ENCODE results near the gene HS3ST1.
"Not testable (repeated sequence)": the region's sequence is repeated elsewhere in the genome, so short reads cannot be mapped to it uniquely, and the experiment has no call there.

Gene HS3ST1

DNA sequence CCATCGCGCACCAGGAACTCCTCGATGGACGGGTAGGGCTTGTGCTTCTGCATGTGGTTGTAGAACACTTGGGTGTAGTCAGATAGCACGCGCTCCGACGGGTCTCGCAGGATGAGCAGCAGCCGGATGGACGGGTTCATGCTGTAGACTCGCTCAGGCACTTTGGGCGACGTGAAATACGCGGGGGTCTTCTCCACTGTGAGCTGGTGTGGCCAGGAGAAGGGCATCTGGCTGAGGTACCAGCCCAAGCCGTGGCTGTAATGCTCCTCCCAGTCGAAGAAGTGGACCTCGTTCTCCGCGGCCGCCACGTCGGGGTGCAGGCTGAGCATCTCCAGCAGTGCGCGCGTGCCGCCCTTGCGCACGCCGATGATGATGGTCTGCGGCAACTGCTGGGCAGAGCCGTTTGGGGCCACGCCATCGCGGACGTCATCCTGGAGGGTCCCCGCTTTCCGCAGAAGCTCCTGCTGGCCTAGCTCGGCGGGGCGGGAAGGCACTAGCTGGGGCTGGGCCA is 29.2 kb downstream of the HS3ST1 start:
- no peak for FAIRE-seq

DNA sequence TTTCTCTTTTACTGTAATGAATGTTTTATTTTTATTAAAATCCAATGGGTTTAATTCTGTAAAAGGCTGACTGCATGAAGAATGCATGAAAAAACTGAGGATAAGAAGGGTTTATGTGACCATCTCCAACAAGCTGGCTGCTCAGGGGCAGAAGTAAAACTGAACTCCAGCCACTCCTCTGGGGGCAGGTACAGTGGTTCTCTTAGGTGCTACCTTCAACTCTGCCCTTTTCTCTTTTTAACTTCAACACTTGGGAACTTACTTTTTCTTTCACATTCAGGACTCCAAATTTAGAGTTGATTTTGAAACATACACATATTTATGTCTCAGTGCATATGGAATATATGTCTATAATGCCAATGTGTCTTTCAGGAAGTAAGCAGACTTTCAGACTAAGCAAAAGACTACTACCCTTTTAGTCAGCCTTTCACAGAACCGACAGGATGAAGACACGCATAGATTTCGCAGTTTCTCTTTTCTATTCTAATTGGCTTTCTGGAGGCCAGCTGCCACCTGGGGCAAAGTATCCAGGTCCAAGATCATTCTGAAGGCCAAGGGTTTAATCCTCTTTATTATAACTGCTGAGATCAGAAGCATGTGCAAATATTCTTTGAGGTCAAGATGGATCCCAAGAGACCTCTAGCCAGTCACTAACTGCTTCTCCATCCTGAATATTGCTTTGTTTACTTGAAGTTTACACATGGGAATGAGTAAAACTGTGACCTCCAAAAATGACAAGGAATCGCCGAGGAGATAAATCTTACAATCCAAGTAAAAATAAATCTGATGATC is 30.7 kb downstream of the HS3ST1 start:
- no peak for FAIRE-seq

DNA sequence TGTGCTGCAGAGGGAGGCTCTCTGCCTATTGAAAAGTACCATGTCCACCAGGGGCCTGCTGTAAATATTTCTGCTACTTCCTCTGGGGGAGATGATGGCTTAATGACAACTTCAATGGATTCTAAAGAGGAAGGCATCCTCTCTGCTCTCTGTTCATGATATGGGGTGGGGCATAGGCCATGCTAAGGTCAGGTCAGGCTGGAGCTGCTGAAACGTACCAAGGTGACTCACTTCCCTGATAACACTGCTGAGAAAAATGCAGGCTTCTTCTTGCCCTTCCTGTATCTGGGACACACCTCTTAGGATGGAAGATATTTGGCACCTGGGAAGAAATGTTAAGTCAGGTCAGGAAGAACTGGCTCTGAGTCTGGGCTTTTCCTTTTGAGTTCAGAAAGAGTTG is 31.5 kb downstream of the HS3ST1 start:
- no peak for FAIRE-seq

DNA sequence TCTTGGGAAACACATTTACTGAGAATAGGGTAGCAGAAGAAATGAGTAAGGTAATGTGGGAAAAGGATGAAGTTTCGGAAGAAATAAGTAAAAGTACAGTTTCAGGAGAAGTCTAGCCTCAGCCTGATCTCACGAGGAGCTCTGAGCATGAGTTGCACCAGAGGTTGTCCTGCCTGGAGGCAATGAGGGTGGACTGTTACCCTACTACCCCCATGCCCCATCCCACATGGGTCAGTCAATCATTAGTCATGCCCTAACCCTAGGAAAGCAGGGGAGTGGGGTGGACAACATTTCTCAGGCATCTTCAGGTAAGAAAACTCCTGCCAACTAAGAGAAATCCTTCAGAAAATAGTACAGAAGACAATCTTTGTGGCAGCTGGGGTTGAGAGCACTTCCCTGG is 35.1 kb downstream of the HS3ST1 start:
- no peak for FAIRE-seq

DNA sequence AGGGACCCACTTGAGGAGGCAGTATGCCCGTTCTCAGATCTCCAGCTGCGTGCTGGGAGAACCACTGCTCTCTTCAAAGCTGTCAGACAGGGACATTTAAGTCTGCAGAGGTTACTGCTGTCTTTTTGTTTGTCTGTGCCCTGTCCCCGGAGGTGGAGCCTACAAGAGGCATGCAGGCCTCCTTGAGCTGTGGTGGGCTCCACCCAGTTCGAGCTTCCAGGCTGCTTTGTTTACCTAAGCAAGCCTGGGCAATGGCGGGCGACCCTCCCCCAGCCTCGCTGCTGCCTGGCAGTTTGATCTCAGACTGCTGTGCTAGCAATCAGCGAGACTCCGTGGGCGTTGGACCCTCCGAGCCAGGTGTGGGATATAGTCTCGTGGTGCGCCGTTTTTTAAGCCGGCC is 44.6 kb downstream of the HS3ST1 start:
- FAIRE-seq, result not testable (repeated sequence)

DNA sequence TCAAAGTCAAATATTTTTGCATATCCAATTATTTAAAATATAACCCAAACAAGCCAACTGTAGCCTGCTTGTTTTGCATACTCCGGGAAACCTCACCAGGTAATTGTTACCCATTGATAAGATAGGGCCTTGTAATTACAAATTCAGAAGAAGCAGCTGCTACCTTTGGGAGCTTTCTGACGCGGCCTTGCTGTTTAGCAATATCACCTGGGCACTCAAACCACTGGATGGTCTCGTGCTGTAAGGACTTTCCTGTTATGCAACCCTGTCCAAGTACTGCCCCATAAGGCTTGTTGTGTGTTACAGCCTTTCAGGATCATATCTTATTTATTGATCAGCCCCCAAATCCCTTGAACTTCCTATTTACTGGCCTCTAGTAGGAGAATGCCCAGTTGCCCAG is 52.1 kb downstream of the HS3ST1 start:
- no peak for FAIRE-seq

DNA sequence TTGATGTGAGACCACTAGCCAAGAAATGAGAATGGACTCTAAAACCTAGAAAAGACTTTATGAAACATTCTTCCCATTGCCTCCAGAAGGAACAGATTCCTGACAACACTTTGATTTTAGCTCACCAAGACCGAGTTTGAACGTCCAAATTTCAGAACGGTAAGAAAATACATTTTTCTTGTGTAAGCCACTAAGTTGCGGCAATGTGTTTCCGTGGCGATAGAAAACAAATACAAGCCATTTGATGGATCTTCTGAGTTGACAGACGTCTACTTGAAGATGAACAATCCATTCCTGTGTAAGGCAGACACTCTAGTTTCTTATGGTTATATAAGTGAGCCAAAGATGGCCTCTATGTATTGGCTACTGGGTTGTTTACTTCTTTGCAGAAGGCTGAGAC is 52.5 kb downstream of the HS3ST1 start:
- FAIRE-seq, result no peak

DNA sequence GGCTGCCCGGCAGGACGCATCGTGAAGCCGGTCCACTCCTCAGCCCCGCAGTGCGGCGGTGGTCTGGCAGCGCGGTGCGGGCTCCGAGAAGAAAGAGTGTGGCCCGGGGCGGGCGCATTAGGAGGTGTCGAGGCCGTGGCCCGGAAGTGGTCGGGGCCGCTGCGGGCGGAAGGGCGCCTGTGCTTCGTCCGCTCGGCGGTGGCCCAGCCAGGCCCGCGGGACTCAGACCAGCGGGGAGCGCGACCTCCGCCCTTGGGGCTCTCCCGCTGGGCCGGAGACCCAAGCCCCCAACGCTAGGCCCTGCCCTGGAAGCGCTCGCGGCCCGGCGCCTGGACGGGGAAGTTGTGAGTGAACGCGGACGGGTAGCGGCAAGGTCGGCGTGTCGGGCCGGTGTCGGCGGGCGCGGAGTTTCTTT is 60.0 kb downstream of the HS3ST1 start:
- FAIRE-seq, result no peak

DNA sequence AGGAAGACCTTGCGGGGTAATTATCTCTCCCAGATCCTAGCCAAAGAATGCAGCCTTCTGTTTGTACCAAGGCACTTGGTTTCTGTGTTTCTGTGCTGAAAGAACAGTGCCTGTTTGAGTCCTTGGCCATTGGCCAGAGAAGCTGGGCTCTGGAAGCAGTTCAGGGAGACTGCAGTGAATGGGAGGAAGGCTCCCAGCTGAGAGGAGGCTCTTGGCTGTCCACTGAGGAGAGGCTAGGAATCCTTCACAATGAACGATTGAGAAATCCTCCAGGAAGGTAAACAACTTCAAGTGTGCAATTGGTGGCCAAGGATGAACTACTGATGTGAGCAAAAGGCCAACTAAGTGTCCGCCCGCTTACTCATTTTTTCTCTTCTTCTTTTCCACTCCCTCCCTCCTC is 61.3 kb downstream of the HS3ST1 start:
- FAIRE-seq, result no peak

DNA sequence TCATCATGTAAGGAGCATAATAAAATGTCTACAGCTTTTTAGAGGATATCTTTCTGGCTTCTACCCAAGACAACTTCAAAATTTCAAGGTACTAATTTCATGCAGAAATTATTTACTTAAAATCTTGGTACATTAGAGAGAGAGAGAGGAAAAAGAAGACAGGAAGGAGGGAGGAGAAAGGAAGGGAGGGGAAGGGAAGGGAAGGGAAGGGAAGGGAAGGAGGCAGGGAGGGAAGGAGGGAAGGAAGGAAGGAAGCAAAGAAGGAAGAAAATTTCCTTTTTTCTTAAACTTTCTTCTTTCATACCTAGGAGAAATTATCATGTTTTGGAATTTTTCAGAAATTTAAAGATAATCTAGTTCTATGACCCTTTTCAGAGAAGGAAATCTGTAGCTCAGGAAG is 61.8 kb downstream of the HS3ST1 start:
- FAIRE-seq, result no peak

DNA sequence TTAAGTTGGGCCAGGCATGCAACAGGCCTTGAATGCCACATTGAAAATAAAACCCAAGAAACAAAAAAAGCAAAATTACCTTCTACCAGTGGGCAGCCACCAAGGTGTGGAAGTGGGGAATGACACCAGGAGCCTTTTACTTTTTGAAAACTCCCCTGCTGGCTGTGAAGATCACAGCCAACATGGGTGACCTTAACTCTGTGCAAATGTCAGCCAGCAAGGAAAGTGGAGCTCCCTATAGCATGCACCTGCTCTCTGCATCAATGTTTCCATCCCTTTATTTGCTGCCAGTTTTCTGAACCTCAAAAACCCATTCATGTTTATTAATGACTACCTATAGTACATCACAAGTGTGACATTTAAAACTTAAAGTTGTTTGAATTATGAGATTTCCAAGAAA is 63.7 kb downstream of the HS3ST1 start:
- FAIRE-seq, result no peak

DNA sequence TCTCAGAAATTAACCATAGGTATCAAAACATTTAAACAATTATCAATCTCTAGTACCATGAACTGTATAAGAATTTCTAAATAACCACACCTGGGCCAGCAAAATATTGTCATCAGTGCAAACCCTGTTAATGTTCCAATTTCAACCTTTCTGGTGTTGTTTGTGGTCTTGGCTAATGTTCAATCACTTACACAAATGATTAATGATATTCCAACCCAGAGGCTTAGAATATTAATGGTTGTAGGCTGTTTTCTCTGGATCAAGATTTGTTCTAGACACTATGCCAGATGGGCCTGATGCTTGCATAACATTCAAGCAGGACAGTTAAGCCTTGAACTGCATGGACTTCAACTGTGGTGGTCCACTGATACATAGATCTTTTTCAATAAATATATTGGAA is 69.1 kb downstream of the HS3ST1 start:
- FAIRE-seq, result no peak

DNA sequence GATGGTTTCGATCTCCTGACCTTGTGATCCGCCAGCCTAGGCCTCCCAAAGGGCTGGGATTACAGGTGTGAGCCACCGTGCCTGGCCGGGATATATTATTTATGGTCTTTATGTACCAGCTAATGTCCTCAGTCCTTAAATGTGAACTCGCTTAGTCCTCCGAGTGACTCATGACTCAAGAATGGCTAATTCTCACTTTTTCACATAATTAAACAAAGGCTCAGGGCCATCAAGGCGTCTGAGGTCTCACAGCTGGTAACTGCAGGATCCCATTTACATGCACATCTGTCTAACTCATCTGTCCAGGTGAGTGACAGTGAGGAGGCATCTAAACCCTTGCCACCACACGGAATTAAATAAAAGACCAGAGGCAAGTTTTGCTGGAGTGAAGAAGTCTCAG is 73.5 kb downstream of the HS3ST1 start:
- no peak for FAIRE-seq

DNA sequence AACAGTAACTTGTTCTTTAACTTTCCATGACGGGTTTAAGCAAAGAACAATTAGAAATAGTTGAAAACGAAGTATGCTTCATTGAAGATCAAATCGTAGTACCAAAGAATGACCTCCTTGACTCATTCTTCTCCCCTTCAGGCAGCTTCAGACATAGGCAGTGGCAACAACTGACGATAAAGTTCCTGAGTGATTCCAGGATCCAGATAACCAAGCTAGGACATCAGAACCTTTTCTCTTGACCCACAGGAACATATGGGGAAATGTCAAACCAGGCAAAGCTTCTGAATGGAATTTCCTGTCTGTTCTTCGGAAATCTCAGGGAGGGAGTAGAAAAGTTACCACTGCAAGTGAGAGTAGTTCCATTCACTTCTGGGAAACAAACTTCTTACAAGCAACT is 74.2 kb downstream of the HS3ST1 start:
- FAIRE-seq, result no peak

DNA sequence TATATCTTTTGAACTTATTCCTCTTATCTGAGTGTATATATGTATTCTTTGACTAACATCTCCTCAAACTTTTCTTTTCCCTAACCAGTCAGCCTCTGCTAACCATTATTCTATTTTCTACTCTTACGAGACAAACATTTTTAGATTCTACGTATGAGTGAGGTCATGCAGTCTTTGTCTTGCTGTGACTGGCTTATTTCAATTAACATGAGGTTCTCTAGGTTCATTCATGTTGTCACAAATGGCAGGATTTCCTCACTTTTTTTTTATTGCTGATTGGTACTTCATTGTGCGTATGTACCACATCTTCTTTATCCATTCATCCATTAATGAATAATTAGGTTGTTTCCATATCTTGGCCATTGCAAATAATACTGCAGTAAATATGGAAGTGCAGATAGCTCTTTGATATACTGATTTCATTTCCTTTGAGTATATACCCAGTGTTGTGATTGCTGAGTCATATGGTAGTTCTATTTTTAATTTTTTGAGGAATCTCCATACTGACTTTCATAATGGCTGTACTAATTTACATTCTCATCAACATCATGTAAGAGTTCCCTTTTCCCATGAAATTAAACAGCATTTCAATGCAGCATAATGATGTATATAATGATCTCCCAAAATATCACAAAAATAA is 80.1 kb downstream of the HS3ST1 start:
- FAIRE-seq, result no peak

DNA sequence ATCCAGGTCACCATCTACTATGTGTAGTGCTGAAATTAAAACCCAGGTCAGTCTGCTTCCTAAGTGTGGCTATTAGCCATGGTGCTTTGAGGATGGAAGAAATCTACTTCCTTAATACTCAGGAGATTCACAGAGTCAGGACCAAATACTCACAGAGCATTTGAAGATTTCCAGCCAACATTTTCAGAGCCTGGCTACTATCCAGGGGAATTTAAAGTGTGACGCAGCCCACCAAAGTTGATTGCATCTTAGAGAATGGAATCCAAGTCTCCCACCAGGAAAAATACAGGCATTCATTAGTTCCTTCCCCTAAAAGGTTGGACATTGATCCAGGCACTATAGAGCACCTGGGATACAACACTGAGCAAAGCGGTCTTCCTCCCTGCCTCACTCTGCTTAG is 83.8 kb downstream of the HS3ST1 start:
- FAIRE-seq, result no peak

DNA sequence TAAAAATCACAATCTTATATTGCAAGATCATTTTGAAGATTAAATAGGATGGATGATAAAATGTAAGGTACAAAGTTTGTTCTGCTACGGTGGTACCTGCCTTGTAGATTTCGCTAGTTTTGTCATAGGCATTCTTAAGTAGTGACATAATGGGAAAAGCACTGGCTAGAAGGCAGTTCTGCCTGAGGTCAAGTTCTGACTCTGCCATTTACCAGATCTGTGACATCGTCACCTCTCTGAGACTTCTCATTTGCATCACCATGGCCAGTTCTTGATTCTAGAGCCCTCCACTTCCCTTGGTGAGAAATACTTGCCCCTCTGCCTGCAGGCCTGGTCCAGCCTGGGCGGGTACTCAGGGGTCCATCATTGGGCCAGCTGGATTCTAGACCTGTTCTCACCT is 85.2 kb downstream of the HS3ST1 start:
- FAIRE-seq, result no peak
